ENCODE results near the gene ST3GAL5.

DNA sequence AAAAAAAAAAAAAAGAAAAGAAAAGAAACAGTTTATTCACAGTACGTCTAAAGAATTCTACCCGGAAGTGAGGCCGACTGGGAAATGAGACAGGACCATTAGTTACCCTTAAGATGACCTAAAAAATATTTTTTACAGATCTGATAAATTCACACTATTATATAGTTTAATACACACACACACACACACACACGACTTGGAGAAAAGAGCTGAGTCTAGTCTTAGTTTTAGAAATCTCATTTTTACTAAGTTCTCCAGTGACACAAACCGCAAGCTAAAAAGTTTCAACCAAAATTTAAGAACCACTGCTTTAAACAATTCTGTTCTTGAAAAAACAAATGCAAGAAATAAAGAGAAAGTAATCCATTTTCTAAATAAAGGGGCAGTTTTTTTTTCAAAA is 27.1 kb downstream of the ST3GAL5 start:
- no peak for TF ChIP-seq CTCF (IDR thresholded peaks at IDR 0.05; ENCODE audit: insufficient read depth, low read length)
- no peak for TF ChIP-seq REST (IDR thresholded peaks at IDR 0.05; ENCODE audit: insufficient replicate concordance, low read depth)
- no peak for TF ChIP-seq GABPA (IDR thresholded peaks at IDR 0.05; ENCODE audit: low read depth)
- TF ChIP-seq SPI1 (IDR thresholded peaks at IDR 0.05; ENCODE audit: borderline replicate concordance, low read depth), result no peak

Measured in HL-60 (cell line).